Measurements from ENCODE around the gene GMPR.
"Not testable (repeated sequence)": the region's sequence is repeated elsewhere in the genome, so short reads cannot be mapped to it uniquely, and the experiment has no call there.

GMPR gene

DNA sequence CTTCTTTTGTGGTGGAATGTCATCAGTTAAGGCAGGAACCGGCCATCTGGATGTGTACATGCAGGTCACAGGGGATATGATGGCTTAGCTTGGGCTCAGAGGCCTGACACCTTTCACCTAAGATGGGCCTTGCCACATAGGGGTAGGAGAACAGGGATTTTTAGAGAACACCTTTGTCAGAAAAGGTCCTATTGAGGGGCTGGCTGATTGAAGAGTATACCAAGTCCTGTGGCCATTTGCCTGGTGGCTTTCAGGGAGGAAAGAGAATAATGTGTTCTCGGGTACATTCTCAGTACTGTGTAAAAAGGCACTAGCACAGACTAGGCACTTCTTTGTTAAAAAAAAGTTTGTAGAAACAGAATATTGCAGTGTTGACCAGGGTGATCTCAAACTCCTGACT lies 26.4 kb downstream of the GMPR start:
- Histone ChIP-seq H3K79me2 (ENCODE audit: insufficient read depth, low read length) (no peaks in the 10 kb centered on the region), H3F3A (ENCODE audit: low read depth) (no peaks in the 10 kb centered on the region), H3K4me2 (ENCODE audit: low read depth, low read length, poor library complexity, severe bottlenecking) (no peak overlapping the region)

DNA sequence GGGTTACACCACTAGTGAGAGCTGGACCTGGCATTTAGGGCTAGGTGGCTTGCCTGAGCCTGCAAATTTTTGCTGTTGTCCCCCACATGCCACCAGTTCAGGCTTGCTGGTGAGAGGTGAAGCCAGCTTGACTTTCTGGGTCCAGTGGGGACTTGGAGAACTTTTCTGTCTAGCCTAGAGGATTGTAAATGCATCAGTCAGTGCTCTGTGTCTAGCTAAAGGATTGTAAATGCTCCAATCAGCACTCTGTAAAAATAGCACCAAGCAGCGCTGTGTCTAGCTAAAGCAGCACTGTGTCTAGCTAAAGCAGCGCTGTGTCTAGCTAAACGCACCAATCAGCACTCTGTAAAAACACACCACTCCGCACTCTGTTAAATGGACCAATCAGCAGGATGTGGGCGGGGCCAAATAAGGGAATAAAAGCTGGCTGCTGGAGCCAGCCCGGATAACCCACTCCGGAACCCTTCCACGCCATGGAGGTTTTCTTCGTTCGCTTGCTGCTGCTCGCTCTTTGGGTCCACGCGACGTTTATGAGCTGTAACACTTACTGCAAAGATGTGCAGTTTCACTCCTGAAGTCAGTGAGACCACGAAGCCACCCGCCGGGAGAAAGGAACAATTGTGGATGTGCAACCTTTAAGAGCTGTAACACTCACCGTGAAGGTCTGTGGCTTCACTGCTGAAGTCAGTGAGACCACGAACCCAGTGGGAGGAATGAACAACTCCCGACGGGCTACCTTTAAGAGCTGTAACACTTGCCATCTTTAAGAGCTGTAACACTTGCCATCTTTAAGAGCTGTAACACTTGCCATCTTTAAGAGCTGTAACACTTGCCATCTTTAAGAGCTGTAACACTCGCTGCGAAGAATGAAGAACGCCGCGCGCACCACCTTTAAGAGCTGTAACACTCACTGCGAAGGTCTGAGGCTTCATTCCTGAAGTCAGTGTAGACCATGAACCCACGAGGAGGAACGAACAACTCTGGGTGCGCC lies 27.3 kb downstream of the GMPR start:
- H3K4me2 ChIP-seq (ENCODE audit: low read depth, low read length, poor library complexity, severe bottlenecking), result no peak overlapping the region
- H3K4me3 ChIP-seq (ENCODE audit: low read length, poor library complexity, severe bottlenecking), result no peak overlapping the region
- no peaks in the 10 kb centered on the region for H3K79me2 ChIP-seq (ENCODE audit: insufficient read depth, low read length)
- TF ChIP-seq EZH2phosphoT487 (IDR thresholded peaks at IDR 0.05; ENCODE audit: borderline replicate concordance), result no peak
- TF ChIP-seq, protein P1, sequence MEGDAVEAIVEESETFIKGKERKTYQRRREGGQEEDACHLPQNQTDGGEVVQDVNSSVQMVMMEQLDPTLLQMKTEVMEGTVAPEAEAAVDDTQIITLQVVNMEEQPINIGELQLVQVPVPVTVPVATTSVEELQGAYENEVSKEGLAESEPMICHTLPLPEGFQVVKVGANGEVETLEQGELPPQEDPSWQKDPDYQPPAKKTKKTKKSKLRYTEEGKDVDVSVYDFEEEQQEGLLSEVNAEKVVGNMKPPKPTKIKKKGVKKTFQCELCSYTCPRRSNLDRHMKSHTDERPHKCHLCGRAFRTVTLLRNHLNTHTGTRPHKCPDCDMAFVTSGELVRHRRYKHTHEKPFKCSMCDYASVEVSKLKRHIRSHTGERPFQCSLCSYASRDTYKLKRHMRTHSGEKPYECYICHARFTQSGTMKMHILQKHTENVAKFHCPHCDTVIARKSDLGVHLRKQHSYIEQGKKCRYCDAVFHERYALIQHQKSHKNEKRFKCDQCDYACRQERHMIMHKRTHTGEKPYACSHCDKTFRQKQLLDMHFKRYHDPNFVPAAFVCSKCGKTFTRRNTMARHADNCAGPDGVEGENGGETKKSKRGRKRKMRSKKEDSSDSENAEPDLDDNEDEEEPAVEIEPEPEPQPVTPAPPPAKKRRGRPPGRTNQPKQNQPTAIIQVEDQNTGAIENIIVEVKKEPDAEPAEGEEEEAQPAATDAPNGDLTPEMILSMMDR (conservative IDR thresholded peaks at IDR 0.05; ENCODE audit: low read length), result no peak
- no peak overlapping the region for H3K9ac ChIP-seq (ENCODE audit: low read depth, low read length, poor library complexity, severe bottlenecking)
- no peaks in the 10 kb centered on the region for H3K27me3 ChIP-seq (ENCODE audit: insufficient read depth, low read length, poor library complexity, severe bottlenecking)
- no peaks in the 10 kb centered on the region for H3K4me1 ChIP-seq (ENCODE audit: insufficient read depth, low read length, poor library complexity, severe bottlenecking)
- no peak overlapping the region for H2AFZ ChIP-seq (ENCODE audit: low read length)
- H4K20me1 ChIP-seq (ENCODE audit: insufficient read depth, low read length, poor library complexity, severe bottlenecking), result no peaks in the 10 kb centered on the region
- H3F3A ChIP-seq (ENCODE audit: low read depth), result no peaks in the 10 kb centered on the region
- H3K36me3 ChIP-seq (ENCODE audit: insufficient read depth, low read length), result no peaks in the 10 kb centered on the region
- H3K9me2 ChIP-seq (replicated peaks; ENCODE audit: low read depth, low read length), result no peaks in the 10 kb centered on the region
- H3K9me3 ChIP-seq (ENCODE audit: insufficient read depth, low read depth, low read length), result no peaks in the 10 kb centered on the region

More for the DNA sequence above, 26.4 kb downstream of the GMPR start:
- no peaks in the 10 kb centered on the region for H4K20me1 ChIP-seq (ENCODE audit: insufficient read depth, low read length, poor library complexity, severe bottlenecking)
- H3K9me3 ChIP-seq (ENCODE audit: insufficient read depth, low read depth, low read length), result no peaks in the 10 kb centered on the region
- no peaks in the 10 kb centered on the region for H3K27me3 ChIP-seq (ENCODE audit: insufficient read depth, low read length, poor library complexity, severe bottlenecking)
- H3K9me2 ChIP-seq (replicated peaks; ENCODE audit: low read depth, low read length), result no peaks in the 10 kb centered on the region
- TF ChIP-seq EZH2phosphoT487 (IDR thresholded peaks at IDR 0.05; ENCODE audit: borderline replicate concordance), result no peak
- TF ChIP-seq, protein P1 (conservative IDR thresholded peaks at IDR 0.05; ENCODE audit: low read length), result no peak
- no peak overlapping the region for H2AFZ ChIP-seq (ENCODE audit: low read length)
- H3K4me3 ChIP-seq (ENCODE audit: low read length, poor library complexity, severe bottlenecking), result no peak overlapping the region
- H3K36me3 ChIP-seq (ENCODE audit: insufficient read depth, low read length), result no peaks in the 10 kb centered on the region
- H3K4me1 ChIP-seq (ENCODE audit: insufficient read depth, low read length, poor library complexity, severe bottlenecking), result no peaks in the 10 kb centered on the region
- H3K9ac ChIP-seq (ENCODE audit: low read depth, low read length, poor library complexity, severe bottlenecking), result no peak overlapping the region

GRCh38 chr6:16267428-16268263 lies 29.3 kb downstream of the GMPR start:
- Histone ChIP-seq H3K4me1 (ENCODE audit: insufficient read depth, low read length, poor library complexity, severe bottlenecking) (no peaks in the 10 kb centered on the region), H3K4me3 (ENCODE audit: low read length, poor library complexity, severe bottlenecking) (no peak overlapping the region), H3F3A (ENCODE audit: low read depth) (no peaks in the 10 kb centered on the region), H3K9me3 (ENCODE audit: insufficient read depth, low read depth, low read length) (no peaks in the 10 kb centered on the region), H3K4me2 (ENCODE audit: low read depth, low read length, poor library complexity, severe bottlenecking) (no peak overlapping the region), H3K79me2 (ENCODE audit: insufficient read depth, low read length) (no peaks in the 10 kb centered on the region), H3K36me3 (ENCODE audit: insufficient read depth, low read length) (no peaks in the 10 kb centered on the region), H3K9me2 (replicated peaks; ENCODE audit: low read depth, low read length) (no peaks in the 10 kb centered on the region), H2AFZ (ENCODE audit: low read length) (no peak overlapping the region), H3K27me3 (ENCODE audit: insufficient read depth, low read length, poor library complexity, severe bottlenecking) (no peaks in the 10 kb centered on the region), H4K20me1 (ENCODE audit: insufficient read depth, low read length, poor library complexity, severe bottlenecking) (no peaks in the 10 kb centered on the region), H3K9ac (ENCODE audit: low read depth, low read length, poor library complexity, severe bottlenecking) (no peak overlapping the region)
- TF ChIP-seq EZH2phosphoT487 (IDR thresholded peaks at IDR 0.05; ENCODE audit: borderline replicate concordance), result no peak
- TF ChIP-seq, protein P1 (conservative IDR thresholded peaks at IDR 0.05; ENCODE audit: low read length), result no peak

DNA sequence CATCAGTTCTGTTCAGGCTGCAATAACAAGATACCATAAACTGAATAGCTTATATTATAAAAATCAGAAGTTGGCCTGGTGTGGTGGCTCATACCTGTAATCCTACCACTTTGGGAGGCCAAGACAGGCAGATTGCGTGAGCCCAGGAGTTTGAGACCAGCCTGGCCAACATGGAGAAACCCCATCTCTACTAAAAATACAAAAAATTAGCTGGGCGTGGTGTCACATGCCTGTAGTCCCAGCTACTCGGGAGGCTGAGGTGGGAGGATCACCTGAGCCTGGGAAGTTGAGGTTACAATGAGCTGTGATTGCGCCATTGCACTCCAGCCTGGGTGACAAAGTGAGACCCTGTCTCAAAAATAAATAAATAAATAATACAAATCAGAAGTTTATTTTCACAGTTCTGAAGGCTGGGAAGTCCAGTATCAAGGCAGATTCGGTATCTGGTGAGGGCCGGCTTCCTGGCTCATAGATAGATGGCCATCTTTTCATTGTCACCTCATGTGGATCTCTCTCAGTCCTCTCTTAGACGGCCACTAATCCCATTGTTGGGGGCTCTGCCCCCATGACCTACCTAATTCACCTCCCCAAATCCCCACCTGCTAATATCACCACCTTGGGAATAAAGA lies 31.2 kb downstream of the GMPR start:
- not testable (repeated sequence) for H3K36me3 ChIP-seq (ENCODE audit: insufficient read depth, low read length); H4K20me1 ChIP-seq (ENCODE audit: insufficient read depth, low read length, poor library complexity, severe bottlenecking); H3K4me1 ChIP-seq (ENCODE audit: insufficient read depth, low read length, poor library complexity, severe bottlenecking); H3K79me2 ChIP-seq (ENCODE audit: insufficient read depth, low read length); H3K4me2 ChIP-seq (ENCODE audit: low read depth, low read length, poor library complexity, severe bottlenecking); H3K9ac ChIP-seq (ENCODE audit: low read depth, low read length, poor library complexity, severe bottlenecking); H3K27me3 ChIP-seq (ENCODE audit: insufficient read depth, low read length, poor library complexity, severe bottlenecking); H3K9me3 ChIP-seq (ENCODE audit: insufficient read depth, low read depth, low read length); H3F3A ChIP-seq (ENCODE audit: low read depth); H3K9me2 ChIP-seq (replicated peaks; ENCODE audit: low read depth, low read length); H3K4me3 ChIP-seq (ENCODE audit: low read length, poor library complexity, severe bottlenecking); H2AFZ ChIP-seq (ENCODE audit: low read length)

Data from Loucy (cell line).